HG03521 (cell line): ENCODE data around the gene TEX44.
"Not testable (repeated sequence)": the region's sequence is repeated elsewhere in the genome, so short reads cannot be mapped to it uniquely, and the experiment has no call there.

ENCODE experiments used
- ATAC-seq: cut with Tn5 transposase; IDR thresholded peaks from one replicate; pipeline ENCODE4 v1.9.1; 2021; ENCODE audit warnings: mild to moderate bottlenecking, moderate library complexity; ENCODE audit not compliant: unreplicated experiment

Gene TEX44

GRCh38 chr2:231592636-231593145, at the start of gene TEX44:
Gene TEX44 (plus strand): TSS chr2:231592864. CDS start chr2:231592952, 88 bp downstream.
- no peak for ATAC-seq

- ATAC-seq = peak; percentile 96
Observed at GRCh38 chr2:231545105-231545902, 47.4 kb upstream of the TEX44 start.

GRCh38 chr2:231546014-231546715, 46.5 kb upstream of the TEX44 start:
- peak; percentile 0 for ATAC-seq

GRCh38 chr2:231547315-231548110, 45.2 kb upstream of the TEX44 start:
- no peak for ATAC-seq

GRCh38 chr2:231548752-231549151, 43.9 kb upstream of the TEX44 start:
- no peak for ATAC-seq

- ATAC-seq = no peak
Observed at GRCh38 chr2:231549446-231550239, 43.0 kb upstream of the TEX44 start.

GRCh38 chr2:231552752-231553151, 39.9 kb upstream of the TEX44 start:
- no peak for ATAC-seq

- ATAC-seq = no peak
Observed at GRCh38 chr2:231554327-231554726, 38.3 kb upstream of the TEX44 start.

- no peak for ATAC-seq
Observed at GRCh38 chr2:231554748-231555545, 37.7 kb upstream of the TEX44 start.

GRCh38 chr2:231556496-231556895, 36.2 kb upstream of the TEX44 start:
- ATAC-seq = not testable (repeated sequence)

GRCh38 chr2:231556981-231557380, 35.7 kb upstream of the TEX44 start:
- ATAC-seq = no peak

GRCh38 chr2:231557571-231558217, 35.0 kb upstream of the TEX44 start:
- ATAC-seq = peak; percentile 78

GRCh38 chr2:231563378-231563961, 29.2 kb upstream of the TEX44 start:
- no peak for ATAC-seq

GRCh38 chr2:231565887-231566594, 26.6 kb upstream of the TEX44 start:
- no peak for ATAC-seq

- no peak for ATAC-seq
Observed at GRCh38 chr2:231567159-231567558, 25.5 kb upstream of the TEX44 start.

- no peak for ATAC-seq
Observed at GRCh38 chr2:231568098-231568784, 24.4 kb upstream of the TEX44 start.

GRCh38 chr2:231568785-231569435, 23.8 kb upstream of the TEX44 start:
- no peak for ATAC-seq
